HCT116 (cell line): Measurements from ENCODE around the gene R3HCC1L.

Source experiments
- EZH2 ChIP-seq: fragments of 200-600 bp; sonication (generic); IDR thresholded peaks from 2 replicates; pipeline ENCODE4 v1.6.1; 2017; ENCODE audit warnings: antibody characterized with exemption, mixed run types
- EZH2phosphoT487 ChIP-seq: fragments of 200-600 bp; IDR thresholded peaks from 2 replicates; pipeline ENCODE4 v1.6.1; 2018; ENCODE audit warnings: antibody characterized with exemption, borderline replicate concordance
- JUND ChIP-seq: IDR thresholded peaks from 2 replicates; pipeline ENCODE4 v1.6.1; 2012
- POLR2A ChIP-seq: IDR thresholded peaks from 2 replicates; pipeline ENCODE4 v1.7.0; 2011; ENCODE audit warnings: borderline replicate concordance; ENCODE audit not compliant: insufficient read depth, insufficient read length; ENCODE audit errors: extremely low read depth
- SIN3A ChIP-seq: IDR thresholded peaks from 2 replicates; pipeline ENCODE4 v1.6.1; 2012; ENCODE audit warnings: low read depth
- SRF ChIP-seq: IDR thresholded peaks from 2 replicates; pipeline ENCODE4 v1.6.1; 2012; ENCODE audit warnings: low read depth
- TF ChIP-seq, protein P1 (sequence below), 3 experiments: fragments of 200-600 bp in 1 of 3; sonication (generic) in 1 of 3; IDR thresholded peaks in 2 of 3; conservative IDR thresholded peaks in 1 of 3; 2 replicates each; pipeline ENCODE4 v1.5.1; 2012 to 2017; ENCODE audit warnings: low read depth in 2 of 3, low read length in 2 of 3, antibody characterized with exemption in 1 of 3, borderline replicate concordance in 1 of 3, control low read depth in 1 of 3, mild to moderate bottlenecking in 1 of 3, mixed read lengths in 1 of 3, mixed run types in 1 of 3, moderate library complexity in 1 of 3; ENCODE audit not compliant: insufficient read depth in 1 of 3
- TF ChIP-seq, protein P2 (sequence below): IDR thresholded peaks from 2 replicates; pipeline ENCODE4 v1.6.1; 2012

DNA sequence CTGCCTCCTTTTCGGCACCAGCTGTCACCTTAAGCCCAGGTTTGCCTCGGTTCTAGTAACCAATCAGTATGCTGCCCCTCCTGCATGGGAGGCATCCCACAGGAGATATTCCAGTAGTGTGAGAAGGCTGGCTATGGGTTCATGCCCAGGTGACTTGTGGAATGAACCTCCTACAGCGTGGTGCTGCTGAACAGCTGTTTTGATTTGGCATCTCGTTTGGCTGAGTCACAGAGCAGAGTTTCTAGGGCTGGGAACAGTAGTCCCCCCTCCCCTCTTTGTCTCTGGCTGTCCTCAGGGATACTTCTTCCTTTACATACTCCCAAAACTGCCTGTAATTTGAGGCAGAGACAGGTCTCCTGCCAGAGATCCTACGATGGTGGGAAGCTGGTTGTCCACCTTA is 16.1 kb downstream of the R3HCC1L start:
- TF ChIP-seq EZH2phosphoT487 (no peak), SIN3A (no peak), POLR2A (no peak), SRF (no peak), EZH2 (no peak), JUND (no peak)
- TF ChIP-seq, protein P1, sequence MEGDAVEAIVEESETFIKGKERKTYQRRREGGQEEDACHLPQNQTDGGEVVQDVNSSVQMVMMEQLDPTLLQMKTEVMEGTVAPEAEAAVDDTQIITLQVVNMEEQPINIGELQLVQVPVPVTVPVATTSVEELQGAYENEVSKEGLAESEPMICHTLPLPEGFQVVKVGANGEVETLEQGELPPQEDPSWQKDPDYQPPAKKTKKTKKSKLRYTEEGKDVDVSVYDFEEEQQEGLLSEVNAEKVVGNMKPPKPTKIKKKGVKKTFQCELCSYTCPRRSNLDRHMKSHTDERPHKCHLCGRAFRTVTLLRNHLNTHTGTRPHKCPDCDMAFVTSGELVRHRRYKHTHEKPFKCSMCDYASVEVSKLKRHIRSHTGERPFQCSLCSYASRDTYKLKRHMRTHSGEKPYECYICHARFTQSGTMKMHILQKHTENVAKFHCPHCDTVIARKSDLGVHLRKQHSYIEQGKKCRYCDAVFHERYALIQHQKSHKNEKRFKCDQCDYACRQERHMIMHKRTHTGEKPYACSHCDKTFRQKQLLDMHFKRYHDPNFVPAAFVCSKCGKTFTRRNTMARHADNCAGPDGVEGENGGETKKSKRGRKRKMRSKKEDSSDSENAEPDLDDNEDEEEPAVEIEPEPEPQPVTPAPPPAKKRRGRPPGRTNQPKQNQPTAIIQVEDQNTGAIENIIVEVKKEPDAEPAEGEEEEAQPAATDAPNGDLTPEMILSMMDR (IDR thresholded peaks at IDR 0.05 in 2 of 3, conservative IDR thresholded peaks at IDR 0.05 in 1 of 3; ENCODE audit: borderline replicate concordance in 1 of 3, insufficient read depth in 1 of 3, low read depth in 2 of 3, low read length in 2 of 3), result no peak
- TF ChIP-seq, protein P2, sequence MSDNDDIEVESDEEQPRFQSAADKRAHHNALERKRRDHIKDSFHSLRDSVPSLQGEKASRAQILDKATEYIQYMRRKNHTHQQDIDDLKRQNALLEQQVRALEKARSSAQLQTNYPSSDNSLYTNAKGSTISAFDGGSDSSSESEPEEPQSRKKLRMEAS, result no peak
